Measurements from ENCODE around the gene ABCB11.
"Not testable (repeated sequence)": the region's sequence is repeated elsewhere in the genome, so short reads cannot be mapped to it uniquely, and the experiment has no call there.

ABCB11 gene

DNA sequence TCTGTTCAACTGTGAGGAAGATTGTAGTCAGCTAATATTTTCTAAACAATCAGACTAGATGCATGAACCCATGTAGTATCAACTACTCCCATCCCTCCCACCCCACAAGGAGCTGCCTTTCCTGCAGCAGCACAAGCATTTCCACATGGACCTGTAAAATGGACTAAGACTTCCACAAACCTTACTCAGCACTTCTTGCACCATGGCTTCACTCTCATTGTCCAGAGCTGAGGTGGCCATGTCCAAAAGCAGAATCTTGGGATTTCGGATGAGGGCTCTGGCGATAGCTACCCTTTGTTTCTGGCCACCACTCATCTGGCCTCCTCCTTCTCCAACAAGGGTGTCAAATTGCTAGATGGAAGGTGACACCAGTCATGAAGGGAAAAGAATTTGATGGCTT, 61.3 kb downstream of the ABCB11 start:
- no peak for DNase-seq

DNA sequence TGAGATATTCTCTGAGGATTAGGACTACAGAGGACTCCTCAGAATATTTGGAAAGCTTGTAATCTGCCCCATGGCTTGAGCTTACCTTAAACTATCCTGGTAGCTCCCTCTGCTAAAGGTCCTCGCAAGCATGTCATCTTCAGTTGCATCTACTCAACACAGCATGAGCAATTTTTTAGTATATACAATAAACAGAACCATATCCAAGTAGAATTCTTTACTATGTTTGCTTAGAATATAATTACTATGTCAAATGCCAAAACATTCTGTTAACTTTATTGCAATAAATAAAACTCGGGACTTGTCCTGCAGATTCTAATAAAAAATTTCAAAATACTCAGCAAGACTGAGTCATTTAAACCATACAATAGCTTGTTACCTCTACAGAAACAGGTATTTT, 62.8 kb downstream of the ABCB11 start:
- DNase-seq = no peak

DNA sequence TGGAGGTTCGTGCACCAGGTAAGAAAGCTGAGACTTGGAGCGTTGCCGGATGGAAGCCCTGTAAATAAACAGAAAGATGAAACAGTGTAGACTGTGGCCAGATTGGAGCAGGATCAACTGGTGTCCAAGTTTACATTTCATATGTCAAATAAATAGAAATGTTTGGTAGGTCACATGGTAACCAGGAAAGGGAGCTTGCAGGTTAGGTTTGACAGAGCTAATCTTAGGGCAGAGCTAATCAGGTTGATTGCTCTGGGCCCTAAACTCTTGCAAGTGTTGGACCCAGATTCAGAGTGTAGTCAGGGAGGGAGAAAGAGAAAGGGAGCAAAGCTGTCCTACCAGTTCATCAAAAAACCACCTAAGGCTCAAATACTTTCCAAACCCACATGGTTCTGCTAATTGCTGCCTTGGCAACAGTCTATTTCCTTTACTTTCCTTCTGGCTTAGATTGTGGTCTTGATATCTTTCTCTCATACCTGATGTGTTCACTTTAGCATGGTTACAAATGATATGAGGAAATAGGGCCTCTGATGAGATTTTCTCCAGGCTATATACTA, 66.8 kb downstream of the ABCB11 start:
- no peak for DNase-seq

DNA sequence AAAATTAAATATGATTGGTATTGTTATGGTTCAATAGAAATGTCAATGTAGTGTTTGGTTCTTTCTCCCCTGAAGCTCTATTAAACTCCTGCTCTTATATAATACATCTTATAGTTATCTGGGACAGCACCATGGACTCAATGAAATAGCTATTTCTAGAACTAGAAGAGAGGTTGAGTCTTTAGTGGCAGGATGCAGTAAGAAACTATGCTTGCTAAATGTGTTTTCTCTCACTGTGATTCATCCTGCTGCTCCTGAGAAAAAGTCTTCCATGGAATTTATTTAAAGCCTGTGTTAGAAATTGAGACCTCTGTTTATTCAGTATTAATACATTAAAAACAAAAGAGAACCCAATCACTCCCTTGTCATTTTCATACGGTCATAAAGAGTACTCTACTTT, 68.5 kb downstream of the ABCB11 start:
- DNase-seq = no peak

DNA sequence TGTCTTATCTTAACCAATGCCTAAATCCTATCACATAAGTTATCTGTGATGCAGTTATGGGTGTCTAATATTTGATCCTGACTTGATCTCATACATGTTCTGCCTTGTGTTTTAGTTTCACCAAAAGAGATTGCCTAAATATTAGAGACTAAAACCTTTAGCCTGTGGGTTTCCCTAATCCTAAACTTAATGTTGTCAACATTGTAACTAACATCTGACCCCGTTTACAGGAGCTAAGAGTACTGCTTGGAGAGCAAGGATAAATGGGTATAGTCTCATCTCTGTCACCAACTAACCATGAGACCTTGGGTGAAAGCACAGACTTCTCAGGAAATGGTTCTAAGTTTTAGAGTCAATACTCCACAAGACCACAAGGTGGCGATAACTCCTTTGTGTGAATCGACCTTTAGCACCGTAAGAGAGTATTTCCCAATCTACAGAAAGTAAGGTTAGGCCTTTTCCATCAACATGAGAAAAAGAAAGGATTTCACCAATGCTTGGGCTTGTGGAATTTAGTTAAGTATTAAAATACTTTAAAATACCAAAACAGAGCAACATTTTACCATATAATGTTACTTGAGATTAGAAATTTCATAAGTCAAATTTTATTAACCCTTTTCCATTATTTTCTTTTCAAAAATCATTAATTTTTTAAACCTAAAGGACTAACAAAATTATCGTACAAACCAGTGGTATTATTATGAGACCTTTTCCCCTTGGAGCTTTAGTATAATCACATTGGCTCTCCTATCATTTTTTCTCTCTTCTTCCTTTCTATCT, 69.5 kb downstream of the ABCB11 start:
- no peak for DNase-seq

DNA sequence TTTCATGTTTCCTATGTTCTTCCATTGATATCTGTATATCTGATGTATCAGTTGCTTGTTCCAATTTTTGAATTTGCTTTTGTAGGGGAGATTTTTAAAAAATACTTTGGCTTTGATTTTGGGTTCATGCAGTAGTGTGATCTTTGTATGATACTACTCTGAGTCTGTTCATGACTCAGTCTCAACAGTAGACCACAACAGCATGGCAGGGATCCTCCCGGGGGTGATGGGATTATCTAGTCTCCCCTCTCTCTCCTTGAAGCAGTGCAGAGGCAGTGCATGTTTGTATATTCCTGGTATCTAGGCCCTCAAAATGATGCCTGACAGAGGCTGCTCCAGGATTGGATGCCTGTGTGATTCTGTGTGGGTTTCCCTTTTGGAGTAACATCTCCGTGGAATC, 74.7 kb downstream of the ABCB11 start:
- no peak for DNase-seq

DNA sequence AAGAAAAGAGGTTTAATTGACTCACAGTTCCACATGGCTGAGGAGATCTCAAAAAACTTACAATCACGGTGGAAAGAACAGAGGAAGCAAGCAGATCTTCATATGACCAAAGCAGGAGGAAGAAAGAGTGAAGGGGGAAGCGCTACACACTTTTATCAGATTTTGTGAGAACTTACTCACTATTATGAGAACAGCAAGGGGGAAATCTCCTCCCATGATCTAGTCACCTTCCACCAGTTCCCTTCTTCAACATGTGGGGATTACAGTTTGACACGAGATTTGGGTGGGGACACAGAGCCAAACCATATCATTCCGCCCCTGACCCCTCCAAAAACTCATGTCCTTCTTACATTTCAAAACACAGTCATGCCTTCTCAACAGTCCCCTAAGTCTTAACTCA, 75.8 kb downstream of the ABCB11 start:
- no peak for DNase-seq

DNA sequence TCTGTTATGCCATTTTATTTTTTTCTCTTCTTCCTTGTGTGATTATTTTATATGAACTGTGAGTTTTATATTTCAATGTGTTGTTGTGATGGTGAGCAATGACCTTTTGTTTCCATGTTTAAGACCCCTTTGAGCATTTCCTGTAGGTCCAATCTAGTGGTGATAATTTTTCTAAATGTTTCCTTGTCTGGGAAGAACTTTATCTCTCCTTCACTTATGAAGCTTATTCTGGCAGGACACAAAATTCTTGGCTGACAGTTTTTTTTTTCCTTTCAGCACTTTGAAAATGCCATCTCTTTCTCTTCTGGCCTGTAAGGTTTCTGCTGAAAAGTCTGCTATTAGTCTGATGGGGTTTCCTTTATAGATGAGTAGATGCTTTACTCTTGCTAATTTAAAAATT, 76.9 kb downstream of the ABCB11 start:
- DNase-seq = no peak

DNA sequence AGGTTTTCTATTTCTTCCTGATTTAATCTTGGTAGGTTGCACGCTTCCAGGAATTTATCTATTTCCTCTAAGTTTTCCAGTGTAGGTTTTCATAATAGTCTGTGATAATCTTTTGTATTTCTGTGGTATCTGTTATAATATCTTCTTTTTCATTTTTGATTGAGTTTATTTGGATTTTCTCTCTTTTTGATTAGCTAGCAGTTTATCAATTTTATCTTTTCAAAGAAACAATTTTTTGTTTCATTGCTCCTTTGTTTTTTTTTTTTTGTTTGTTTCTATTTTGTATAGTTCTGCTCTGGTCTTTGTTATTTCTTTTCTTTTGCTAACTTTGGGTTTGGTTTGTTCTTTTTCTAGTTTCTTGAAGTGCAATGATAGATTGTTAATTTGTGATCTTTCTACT, 78.7 kb downstream of the ABCB11 start:
- DNase-seq = no peak

DNA sequence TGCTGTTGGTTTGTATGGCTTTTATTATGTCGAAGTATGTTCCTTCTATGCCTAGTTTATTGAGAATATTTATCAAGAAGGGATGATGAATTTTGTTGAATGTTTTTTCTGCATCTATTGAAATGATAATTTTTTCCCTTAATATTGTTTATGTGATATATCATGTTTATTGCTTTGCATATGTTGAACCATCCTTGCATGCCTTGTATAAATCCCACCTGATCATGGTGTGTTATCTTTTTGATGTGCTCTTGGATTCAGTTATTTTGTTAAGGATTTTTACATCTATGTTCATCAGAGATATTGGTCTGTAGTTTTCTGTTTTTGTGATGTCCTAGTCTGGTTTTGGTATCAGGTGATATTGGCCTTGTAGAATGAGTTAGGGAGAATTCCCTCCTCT, 79.3 kb downstream of the ABCB11 start:
- DNase-seq = no peak

DNA sequence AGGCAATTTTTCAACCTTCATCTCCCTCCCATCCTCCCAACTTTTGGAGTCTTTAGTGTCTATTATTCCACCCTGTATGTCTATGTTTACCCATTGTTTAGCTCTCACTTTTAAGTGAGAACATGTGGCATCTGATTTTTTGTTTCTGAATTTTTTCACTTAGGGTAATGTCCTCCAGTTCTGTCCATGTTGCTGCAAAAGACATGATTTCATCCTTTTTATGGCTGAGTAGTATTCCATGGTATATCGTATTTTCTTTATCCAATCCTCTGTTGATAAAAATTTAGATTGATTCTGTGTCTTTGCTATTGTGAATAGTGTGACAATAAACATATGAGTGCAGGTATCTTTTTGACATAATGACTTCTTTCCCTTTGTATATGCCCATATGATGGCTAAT, 81.8 kb downstream of the ABCB11 start:
- DNase-seq = no peak

DNA sequence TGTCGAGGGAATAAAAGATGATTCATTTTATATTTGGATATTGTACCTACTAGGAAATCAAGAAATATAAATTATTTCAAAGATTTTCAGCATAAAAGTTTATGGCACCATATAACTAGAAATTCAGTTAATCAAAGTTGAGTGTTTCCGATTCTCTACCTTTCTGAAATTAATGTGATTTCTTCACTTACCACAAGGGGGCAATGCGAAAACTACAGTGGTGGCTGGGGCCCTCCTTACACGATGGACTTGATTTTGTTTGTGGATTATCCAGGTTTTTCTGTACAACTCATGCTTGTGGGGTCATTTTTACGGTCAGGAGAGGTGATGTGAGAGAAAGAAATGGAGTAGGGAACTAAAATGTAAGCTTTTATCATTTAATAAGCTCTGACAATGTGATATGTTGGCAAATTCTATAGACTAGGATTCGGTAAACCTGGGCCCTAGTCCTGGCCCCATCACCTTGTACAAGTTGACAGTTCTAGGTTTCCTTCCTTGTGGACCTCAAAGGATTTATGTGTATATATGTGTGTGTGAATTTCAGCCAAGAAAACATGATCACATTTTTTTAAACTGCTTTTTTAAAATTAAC, 82.4 kb downstream of the ABCB11 start:
- DNase-seq = no peak

DNA sequence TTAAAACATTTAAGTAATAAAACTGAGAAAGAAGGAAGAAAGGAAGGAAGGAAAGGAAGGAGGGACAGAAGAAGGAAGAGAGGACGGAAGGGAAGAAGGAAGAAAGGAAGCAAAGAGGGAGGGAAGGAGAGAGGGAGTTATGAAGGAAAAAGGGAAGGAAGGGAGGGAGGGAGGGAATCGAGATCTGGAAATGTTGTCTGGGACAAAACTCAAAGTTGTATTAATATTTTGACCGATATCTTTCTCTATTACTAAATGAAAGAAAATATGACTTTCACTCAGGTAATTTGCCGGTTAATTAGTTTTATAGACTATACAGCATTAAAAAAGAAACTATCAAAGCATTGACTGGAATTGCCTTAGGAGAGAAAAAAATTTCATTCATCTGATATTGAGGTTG, 85.6 kb downstream of the ABCB11 start:
- DNase-seq = no peak

DNA sequence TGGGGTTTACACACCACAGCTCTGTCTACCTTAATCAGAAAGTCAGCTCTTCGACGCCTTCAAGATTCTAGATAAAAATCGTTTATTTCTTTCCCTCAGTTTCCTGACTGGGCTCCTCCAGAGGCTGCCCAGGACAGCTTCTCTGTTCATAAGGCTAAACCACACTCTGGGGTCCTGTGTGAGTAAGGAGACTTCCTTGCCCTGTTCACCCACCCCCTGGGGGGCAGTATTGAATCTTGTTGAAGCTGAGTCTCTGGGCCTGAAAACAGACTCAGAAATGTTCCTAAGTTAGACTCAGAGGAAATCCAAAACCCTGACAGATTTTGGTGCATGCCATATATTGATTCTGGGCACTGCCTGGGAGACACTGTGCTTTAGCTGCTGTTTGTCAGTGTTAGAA, 87.1 kb downstream of the ABCB11 start:
- no peak for DNase-seq

DNA sequence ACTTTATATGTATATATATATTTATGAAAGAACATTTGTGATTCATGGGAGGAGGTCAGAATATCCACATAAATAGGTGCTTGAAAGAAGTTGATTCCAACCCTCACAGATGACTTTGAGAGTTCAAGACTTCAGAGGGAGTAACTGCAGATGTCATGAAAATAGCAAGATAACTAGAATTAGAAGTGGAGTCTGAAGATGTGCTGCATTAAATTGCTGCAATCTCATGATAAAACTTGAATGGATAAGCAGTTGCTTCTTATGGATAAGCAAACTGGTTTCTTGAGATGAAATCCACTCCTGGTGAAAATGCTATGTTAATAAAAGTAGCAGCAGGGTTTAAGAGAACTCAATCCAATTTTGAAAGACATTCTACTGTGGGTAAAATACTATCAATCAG, 89.8 kb downstream of the ABCB11 start:
- no peak for DNase-seq

DNA sequence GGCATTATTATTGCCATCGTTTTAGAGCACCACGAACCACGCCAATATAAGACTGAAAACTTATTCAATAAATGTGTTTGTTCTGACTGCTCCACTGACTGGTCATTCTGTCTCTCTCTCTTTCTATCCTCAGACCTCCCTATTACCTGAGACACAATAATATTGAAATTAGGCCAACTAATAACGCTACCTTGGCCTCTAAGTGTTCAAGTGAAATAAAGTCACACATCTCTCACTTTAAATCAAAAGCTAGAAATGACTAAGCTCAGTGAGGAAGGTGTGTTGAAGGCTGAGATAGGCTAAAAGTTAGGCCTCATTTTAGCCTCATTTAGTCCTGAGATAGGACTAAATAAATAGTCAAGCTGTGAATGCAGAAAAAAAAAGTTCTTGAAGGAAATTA, 91.2 kb downstream of the ABCB11 start:
- DNase-seq = no peak

DNA sequence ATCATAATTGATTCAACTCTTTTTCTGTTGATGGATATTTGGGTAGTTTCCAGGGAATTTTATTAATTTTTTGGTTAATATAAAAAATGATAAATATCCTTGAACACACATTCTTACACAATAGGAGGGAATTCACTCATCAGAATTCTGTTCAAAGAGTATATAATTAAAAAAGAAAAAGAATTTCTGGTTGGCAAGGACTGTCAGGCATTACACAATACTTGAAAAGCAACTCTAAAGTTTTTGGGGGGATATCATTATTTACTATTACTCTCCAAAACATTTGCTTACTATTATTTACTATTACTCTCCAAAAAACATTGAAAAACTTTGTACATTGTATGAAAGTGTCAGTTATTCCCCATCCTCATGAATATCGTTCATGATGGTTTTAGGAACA, 92.1 kb downstream of the ABCB11 start:
- DNase-seq = no peak

DNA sequence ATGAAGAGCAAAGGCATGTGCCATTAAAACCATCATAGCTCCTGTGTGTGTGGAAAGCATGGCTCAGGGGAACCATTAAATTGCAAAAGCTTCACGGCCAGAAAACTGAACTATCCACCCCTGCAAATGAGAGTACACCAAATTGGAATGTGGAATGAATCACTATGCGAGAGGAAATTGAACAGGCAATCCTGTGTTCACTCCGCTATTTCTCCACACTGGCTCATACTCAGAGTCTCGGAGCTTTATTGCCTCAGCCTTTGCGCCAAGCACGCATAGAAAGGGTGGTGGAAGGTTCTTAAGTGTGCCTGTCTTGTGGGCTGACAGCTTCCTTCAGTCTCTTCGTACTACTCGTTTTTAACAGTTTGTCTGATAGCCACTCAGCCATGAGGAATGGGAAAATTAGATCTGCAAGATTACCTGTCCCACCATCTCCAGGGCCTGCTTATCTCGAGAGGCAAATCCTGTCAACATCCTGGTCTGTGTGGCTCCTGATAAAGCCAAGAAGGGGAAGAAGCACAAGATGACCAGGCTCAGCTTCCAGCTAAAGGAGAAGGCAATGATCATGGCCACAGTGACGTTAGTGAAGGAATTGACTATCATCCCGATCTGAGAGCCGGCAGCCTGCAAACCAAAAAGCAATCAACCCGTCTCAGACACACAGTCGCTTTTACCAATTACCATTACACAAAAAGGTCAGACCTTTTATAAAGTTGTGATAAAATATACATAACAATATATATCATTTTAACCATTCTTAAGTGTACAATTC, 95.1 kb downstream of the ABCB11 start:
- DNase-seq = no peak

DNA sequence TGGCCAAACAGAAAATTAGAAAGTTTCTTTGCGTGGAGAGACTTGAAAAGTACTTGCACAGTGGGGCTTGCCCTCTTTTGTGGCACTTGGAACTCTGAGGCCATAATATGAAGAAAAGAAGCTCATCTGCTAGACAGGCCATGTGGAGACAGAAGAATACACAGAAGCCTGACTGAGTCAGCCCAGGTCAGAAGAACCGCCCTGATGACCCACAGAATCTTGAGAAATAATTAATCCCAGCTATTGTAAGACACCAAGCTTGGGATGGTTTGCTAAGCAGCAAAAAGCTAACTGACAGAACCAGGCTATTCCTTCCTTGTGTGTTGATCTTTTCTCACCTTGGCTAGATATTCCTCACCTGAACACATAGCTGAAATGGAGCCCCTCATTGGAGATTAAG, 96.3 kb downstream of the ABCB11 start:
- no peak for DNase-seq

DNA sequence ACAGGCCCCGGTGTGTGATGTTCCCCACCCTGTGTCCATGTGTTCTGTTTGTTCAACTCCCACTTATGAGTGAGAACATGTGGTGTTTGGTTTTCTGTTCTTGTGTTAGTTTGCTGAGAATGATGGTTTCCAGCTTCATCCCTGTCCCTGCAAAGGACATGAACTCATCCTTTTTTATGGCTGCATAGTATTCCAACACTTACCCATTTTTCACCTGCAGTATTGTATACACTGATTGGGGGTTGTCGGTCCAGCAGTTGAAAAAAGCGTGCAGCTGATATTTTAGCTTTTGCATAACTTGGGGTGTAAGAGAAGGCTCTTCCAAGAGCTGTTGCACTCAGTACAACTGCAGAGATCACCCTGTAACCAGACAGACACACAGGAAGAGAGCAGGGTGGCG, 99.0 kb downstream of the ABCB11 start:
- DNase-seq = not testable (repeated sequence)

DNA sequence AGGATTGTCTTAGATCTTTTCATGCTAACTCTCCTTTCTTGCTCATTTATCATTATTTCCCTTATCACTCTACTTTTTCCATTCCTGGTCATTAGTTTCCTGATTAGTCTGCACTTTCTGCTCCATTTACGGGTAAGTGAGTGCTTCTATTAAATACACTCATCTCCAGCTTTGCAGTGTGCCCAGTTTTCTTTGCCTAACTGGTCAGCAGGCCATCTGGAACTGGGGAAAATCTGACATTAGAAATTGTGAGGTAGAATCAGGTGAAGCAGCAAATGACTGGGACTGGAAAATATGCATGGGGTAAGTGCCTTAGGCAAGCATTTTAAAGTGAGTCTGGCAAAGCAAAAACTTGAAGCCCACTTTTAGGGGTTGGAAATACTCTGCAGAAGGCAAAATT, 100.9 kb downstream of the ABCB11 start:
- DNase-seq = no peak

DNA sequence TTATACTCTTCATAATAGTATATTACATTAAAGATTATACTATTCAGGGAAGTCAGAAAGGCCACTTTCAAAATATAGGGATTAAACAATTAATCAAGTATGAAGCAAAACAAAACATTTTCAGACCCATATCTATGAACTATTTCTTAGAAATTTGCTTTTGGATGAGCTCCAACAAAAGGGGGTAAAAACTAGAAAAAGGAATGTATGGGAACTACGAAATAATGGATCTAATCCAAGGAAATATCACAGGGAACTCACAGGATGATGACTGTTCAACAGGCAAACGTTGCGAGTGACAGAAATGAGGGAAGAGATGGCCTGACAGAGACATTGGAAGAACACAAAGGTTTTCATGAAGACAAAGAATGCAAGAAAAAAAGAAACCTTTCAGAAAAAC, 102.1 kb downstream of the ABCB11 start:
- no peak for DNase-seq

DNA sequence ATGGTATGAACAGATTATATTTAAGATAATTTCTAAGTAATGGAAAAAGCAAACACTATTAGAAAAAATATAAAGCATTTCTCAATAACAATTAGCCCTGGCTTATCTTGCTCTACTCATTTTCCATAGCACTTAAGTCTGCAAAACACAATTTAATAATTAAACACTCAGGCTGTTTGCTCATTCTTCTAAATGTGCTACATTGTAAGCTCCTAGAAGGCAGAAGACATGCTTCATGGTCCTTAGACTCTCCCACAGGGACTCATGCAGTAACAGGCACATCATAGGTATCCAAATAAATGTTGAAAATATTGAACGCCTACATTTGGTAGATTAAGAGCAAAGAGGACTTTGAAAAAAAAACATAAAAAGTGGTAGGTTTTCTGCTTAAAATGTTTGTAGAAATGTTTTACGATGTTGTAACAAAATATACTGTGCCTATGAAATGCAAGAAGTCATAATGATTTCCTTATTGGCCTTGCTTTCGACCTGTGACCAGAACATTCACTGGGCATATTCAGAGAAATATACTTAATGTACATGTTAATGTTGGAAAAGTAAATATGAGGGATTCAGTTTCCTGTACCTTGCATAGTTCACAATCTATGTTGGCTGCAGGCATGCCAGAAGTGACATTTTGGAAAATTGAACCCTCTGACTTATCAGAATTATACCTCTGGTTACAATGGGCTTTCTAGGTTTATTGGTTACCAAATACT, 102.9 kb downstream of the ABCB11 start:
- DNase-seq = no peak
